Smooth muscle cell (in vitro differentiated cells): Measurements from ENCODE around the gene PYCR2. TPM values are rescaled to one million over a fixed set of nuclear protein-coding genes. Genes with fewer than 3 reads are reported as not detected.

Experiments used
- DNase-seq: peaks from one replicate; lab custom pipeline; 2025; ENCODE audit not compliant: unreplicated experiment; lab: John Stamatoyannopoulos, UW
- H2AFZ ChIP-seq: fragments of 200-600 bp; sonication (generic); 2 replicates; pipeline ENCODE4 v1.6.0; 2016; ENCODE audit warnings: antibody characterized with exemption, low read depth, mild to moderate bottlenecking
- H3F3A ChIP-seq: fragments of 200-600 bp; sonication (generic); 2 replicates; pipeline ENCODE4 v1.6.0; 2017; ENCODE audit warnings: antibody characterized with exemption, low read depth
- H3K27ac ChIP-seq: fragments of 200-600 bp; sonication (generic); 2 replicates; pipeline ENCODE4 v1.5.1; 2016; ENCODE audit warnings: low read depth, mild to moderate bottlenecking
- H3K27me3 ChIP-seq: fragments of 200-600 bp; sonication (generic); 2 replicates; pipeline ENCODE4 v1.6.1; 2016; ENCODE audit warnings: low read depth, mild to moderate bottlenecking
- H3K36me3 ChIP-seq: fragments of 200-600 bp; sonication (generic); 2 replicates; pipeline ENCODE4 v1.5.1; 2016; ENCODE audit warnings: low read depth
- H3K4me1 ChIP-seq: fragments of 200-600 bp; sonication (generic); 2 replicates; pipeline ENCODE4 v1.5.1; 2016; ENCODE audit warnings: low read depth
- H3K4me2 ChIP-seq: fragments of 200-600 bp; sonication (generic); 2 replicates; pipeline ENCODE4 v1.6.0; 2016; ENCODE audit warnings: mild to moderate bottlenecking
- H3K4me3 ChIP-seq: fragments of 200-600 bp; sonication (generic); 2 replicates; pipeline ENCODE4 v1.5.1; 2016; ENCODE audit warnings: mild to moderate bottlenecking
- H3K79me2 ChIP-seq: fragments of 200-600 bp; sonication (generic); 2 replicates; pipeline ENCODE4 v1.6.0; 2016; ENCODE audit warnings: low read depth, mild to moderate bottlenecking
- H3K9ac ChIP-seq: fragments of 200-600 bp; sonication (generic); 2 replicates; pipeline ENCODE4 v1.6.0; 2016; ENCODE audit warnings: low read depth
- H3K9me3 ChIP-seq: fragments of 200-600 bp; sonication (generic); replicated peaks from 2 replicates; pipeline ENCODE4 v1.5.1; 2016; ENCODE audit warnings: low read depth
- H4K20me1 ChIP-seq: fragments of 200-600 bp; sonication (generic); 2 replicates; pipeline ENCODE4 v1.6.0; 2016; ENCODE audit warnings: low read depth
- WGBS: methylation state at CpG from one replicate; pipeline ENCODE4 v1.1.7; 2016; ENCODE audit warnings: low lambda C conversion rate; 5-methylcytosine and 5-hydroxymethylcytosine counted together
- polyA plus RNA-seq: library from polyadenylated mRNA; unstranded; fragments of >200 nt; fragmentation: Nextera tagmentation; extraction: Ambion mirVana; gene quantifications from 2 replicates; pipeline ENCODE4 v1.2.1, GENCODE V29; 2016
- total RNA-seq: library from RNA; depleted of rRNA; stranded (reverse); fragments of >200 nt; gene quantifications from 2 replicates; pipeline ENCODE4 v1.2.3, GENCODE V29; 2014
- TF ChIP-seq, protein P1 (sequence below): fragments of 200-600 bp; sonication (generic); IDR thresholded peaks from 2 replicates; pipeline ENCODE4 v1.5.1; 2017; ENCODE audit warnings: borderline replicate concordance, mild to moderate bottlenecking, antibody characterized with exemption; ENCODE audit not compliant: insufficient read depth, poor library complexity, severe bottlenecking

Gene PYCR2
- total and polyA plus RNA-seq, 2 experiments from 2014 or later: 20.1 to 40.5 TPM

DNA sequence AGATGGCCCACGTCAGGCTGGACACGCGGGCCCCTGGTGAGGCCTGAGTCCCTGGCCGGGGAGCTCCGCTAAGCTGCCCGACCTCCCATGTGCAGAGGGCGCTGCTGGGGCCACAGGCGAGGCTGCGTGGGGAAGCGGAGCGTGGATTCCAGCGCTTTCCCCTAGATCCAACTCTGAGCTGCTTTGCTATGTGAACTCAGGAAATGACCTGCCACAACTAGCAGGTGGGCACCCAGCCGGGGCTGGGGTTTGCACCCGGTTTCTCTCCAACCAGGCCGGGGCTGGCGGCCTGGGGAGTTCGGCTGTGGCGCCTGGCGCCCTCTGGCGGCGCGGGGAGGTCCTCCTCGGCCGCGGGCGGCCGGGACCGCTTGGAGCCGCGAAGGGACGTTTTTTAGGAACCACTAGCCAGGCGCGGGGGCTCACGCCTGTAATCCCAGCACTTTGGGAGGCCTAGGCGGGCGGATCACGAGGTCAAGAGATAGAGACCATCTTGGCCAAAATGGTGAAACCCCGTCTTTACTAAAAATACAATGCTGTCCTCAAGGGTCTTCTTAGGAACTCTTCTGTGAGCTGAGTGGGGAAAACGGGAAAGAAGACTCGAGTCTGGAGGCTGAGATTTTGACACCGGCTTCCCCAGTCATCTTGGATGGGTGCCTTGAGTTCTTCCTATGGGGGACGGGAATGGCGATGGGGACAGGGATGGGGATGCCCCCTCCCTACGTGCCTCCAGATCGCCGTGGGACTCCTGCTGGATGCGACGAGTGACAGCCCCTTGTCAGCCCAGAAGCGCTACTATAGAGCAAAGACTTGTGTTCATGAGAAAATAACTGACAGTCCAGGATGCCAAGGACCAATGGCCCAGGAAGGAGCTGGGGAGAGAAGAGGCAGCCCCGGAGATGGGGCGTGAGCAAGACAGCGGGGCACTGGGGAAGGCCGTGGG is 12.6 kb downstream of the PYCR2 start:
- no peak overlapping the region for H3K27ac ChIP-seq
- H3K9me3 ChIP-seq: no peaks in the 10 kb centered on the region
- H3K36me3 ChIP-seq: no peaks in the 10 kb centered on the region
- peaks cover 3% of the 10 kb centered on the region for H3K27me3 ChIP-seq
- no peaks in the 10 kb centered on the region for H4K20me1 ChIP-seq
- H3K9ac ChIP-seq: no peak overlapping the region
- H3K4me1 ChIP-seq: no peaks in the 10 kb centered on the region
- H3K4me3 ChIP-seq: no peak overlapping the region
- TF ChIP-seq, protein P1, sequence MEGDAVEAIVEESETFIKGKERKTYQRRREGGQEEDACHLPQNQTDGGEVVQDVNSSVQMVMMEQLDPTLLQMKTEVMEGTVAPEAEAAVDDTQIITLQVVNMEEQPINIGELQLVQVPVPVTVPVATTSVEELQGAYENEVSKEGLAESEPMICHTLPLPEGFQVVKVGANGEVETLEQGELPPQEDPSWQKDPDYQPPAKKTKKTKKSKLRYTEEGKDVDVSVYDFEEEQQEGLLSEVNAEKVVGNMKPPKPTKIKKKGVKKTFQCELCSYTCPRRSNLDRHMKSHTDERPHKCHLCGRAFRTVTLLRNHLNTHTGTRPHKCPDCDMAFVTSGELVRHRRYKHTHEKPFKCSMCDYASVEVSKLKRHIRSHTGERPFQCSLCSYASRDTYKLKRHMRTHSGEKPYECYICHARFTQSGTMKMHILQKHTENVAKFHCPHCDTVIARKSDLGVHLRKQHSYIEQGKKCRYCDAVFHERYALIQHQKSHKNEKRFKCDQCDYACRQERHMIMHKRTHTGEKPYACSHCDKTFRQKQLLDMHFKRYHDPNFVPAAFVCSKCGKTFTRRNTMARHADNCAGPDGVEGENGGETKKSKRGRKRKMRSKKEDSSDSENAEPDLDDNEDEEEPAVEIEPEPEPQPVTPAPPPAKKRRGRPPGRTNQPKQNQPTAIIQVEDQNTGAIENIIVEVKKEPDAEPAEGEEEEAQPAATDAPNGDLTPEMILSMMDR: peak; percentile 95
- 34% methylated on average over 53 of the region's 53 CpGs for WGBS
- H3K79me2 ChIP-seq: no peaks in the 10 kb centered on the region
- peak; percentile 27 for DNase-seq
- H3K4me2 ChIP-seq: peak overlapping the region; percentile 73
- H3F3A ChIP-seq: no peaks in the 10 kb centered on the region
- H2AFZ ChIP-seq: no peak overlapping the region

DNA sequence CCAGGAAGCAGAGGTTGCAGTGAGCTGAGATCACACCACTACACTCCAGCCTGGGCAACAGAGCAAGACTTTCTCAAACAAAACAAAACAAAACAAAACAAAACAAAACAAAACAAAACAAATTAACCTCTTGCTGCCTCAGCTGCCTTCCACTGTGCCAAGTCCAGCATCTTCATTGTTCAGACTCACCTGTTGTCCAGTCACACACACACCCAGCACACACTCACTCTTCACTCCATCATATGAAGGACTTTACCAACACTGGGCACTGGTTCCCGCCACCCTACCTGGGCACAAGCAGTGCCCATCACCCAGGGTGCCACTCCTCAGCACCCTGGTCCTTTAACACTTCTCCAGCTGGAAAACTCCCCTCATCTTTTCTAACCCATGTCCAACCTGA is 14.6 kb downstream of the PYCR2 start:
- H3K79me2 ChIP-seq: no peaks in the 10 kb centered on the region
- no peaks in the 10 kb centered on the region for H3K9me3 ChIP-seq
- no peak overlapping the region for H3K27ac ChIP-seq
- H3K4me2 ChIP-seq: no peak overlapping the region
- DNase-seq: no peak
- no peak overlapping the region for H3K9ac ChIP-seq
- H3K4me1 ChIP-seq: no peaks in the 10 kb centered on the region
- no peaks in the 10 kb centered on the region for H3F3A ChIP-seq
- H2AFZ ChIP-seq: no peak overlapping the region
- no peaks in the 10 kb centered on the region for H3K36me3 ChIP-seq
- peaks cover 3% of the 10 kb centered on the region for H3K27me3 ChIP-seq
- H4K20me1 ChIP-seq: no peaks in the 10 kb centered on the region
- no peak overlapping the region for H3K4me3 ChIP-seq
- TF ChIP-seq, protein P1: no peak
- 95% methylated on average over 1 of the region's 1 CpG for WGBS

DNA sequence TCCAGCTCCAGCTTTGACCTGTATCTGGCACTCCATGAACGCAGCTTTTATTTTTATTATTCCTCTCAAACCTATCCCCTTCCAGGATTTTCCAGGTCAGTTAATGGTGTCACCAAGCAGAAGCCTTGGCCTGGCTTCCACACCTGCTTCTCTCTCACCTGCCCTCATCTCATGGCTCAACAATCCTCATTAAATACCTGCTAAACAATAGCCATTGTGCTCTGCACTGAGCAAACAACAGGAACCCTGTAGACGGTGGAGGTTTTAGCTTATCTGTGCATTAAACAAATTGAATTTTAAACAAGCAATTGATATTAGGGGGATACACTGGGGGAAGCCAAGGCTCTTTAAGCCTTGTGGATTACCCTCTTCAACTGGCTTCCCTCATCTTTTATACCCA is 15.3 kb downstream of the PYCR2 start:
- Histone ChIP-seq H2AFZ (no peak overlapping the region), H3K9ac (no peak overlapping the region), H3K9me3 (no peaks in the 10 kb centered on the region), H3K4me3 (no peak overlapping the region), H3K27me3 (peaks cover 3% of the 10 kb centered on the region), H4K20me1 (no peaks in the 10 kb centered on the region), H3K79me2 (no peaks in the 10 kb centered on the region), H3K27ac (no peak overlapping the region), H3K4me1 (no peaks in the 10 kb centered on the region), H3K4me2 (no peak overlapping the region), H3F3A (no peaks in the 10 kb centered on the region), H3K36me3 (no peaks in the 10 kb centered on the region)
- WGBS: 79% methylated on average over 2 of the region's 2 CpGs
- TF ChIP-seq, protein P1: no peak
- DNase-seq: no peak
